ENCODE measurements around the gene RPIA.
"Not testable (repeated sequence)": the region's sequence is repeated elsewhere in the genome, so short reads cannot be mapped to it uniquely, and the experiment has no call there.

RPIA gene

GRCh38 chr2:88773233-88774028 is 82.0 kb downstream of the RPIA start:
- DNase-seq (ENCODE audit: low read depth): not testable (repeated sequence)

- not testable (repeated sequence) for DNase-seq (ENCODE audit: low read depth)
Observed at GRCh38 chr2:88789213-88789612, 97.7 kb downstream of the RPIA start.

GRCh38 chr2:88795932-88796331 is 104.5 kb downstream of the RPIA start:
- not testable (repeated sequence) for DNase-seq (ENCODE audit: low read depth)

DNA sequence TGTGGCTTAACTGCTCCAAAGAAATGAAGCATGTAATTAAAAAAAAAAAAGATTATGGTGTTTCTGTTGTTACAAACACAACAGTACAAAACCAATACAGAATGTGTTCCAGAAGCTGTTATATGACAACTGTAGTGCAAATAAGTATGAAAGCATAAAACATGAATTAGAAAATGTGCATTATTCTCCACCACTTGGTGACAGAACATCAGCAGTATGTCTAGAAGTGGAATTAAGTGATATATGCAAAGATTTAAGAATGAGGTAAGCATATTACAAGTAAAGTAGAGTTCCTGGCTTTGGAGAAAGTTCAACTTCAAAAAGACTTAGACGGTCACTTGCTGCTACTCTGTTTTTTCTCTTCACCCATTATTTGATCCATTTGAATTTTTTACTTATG is 105.0 kb downstream of the RPIA start:
- not testable (repeated sequence) for DNase-seq (ENCODE audit: low read depth)

- not testable (repeated sequence) for DNase-seq (ENCODE audit: low read depth)
Observed at GRCh38 chr2:88797164-88797563, 105.7 kb downstream of the RPIA start.

All from EH (cell line).